GM12872 (cell line): ENCODE measurements around the gene DPP6.
A peak's percentile ranks its signal among the peaks of the same experiment; 100 is the strongest.

Source experiments
- CTCF ChIP-seq: IDR thresholded peaks from 3 replicates; pipeline ENCODE4 v1.5.1; 2011; ENCODE audit warnings: low read depth, mild to moderate bottlenecking, low read length, moderate library complexity; ENCODE audit not compliant: insufficient read depth

The DPP6 gene

DNA sequence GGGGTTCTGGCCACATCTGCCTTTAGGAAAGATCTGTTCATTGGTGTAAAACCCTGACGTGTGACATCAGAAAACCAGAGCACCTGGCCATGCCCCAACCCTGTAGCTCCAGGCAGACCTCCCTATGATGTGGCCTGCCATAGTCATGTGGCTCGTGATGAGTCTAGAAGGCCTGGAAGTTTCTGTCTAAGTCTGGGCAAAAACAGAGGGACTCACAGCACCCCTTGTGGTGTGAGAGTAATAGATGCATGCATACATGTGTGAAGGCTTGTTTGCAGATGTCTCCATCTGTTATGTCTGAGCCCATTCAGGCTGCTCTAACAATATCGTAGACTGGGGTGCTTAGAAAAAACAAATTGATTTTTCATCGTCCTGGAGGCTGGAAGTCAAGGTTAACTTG lies 641.5 kb downstream of the DPP6 start:
- TF ChIP-seq CTCF = no peak

DNA sequence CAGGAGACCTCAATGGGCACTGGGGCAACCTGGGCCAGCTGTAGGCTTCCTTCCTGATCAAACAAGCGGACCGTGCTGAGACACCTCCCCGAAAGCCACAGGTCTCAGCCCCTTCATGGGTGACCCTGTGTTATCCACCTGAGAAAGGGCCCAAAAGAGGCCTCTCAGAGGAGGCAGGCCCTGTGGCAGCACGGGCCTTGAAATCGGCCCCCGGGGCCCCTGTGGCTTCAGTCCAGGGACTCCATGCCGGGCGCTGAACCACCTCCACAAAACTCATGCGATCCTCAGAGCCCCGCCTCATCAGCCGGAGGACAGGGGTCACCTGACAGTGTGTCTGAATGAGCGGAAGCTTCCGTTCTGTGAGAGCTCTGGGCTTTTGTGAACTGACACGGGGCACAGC lies 643.6 kb downstream of the DPP6 start:
- no peak for TF ChIP-seq CTCF

DNA sequence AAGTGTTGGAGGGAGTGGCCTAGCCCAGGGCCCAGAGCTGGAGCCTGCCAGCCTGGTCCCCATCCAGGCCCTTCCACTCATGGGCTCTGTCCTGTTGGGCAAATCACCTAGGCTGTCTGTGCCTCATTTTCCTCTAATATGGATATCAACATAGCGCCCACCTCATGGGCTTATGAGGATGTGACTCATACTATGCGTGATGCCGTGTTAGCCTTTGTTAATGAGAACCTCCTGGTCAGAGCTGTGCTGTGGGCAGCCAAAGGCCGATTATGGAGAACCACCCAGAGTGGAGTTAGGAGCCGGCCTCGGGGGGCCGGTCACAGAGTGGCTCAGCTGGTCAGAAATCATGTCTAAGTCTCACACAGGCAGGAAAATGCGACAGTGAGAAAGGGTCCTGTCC lies 644.4 kb downstream of the DPP6 start:
- no peak for TF ChIP-seq CTCF

GRCh38 chr7:154698726-154699291 lies 646.6 kb downstream of the DPP6 start:
- TF ChIP-seq CTCF = peak; percentile 70

- no peak for TF ChIP-seq CTCF
These were observed 647.2 kb downstream of the DPP6 start for GRCh38 chr7:154699417-154699816.

GRCh38 chr7:154709840-154710520 lies 657.8 kb downstream of the DPP6 start:
- TF ChIP-seq CTCF = no peak

- no peak for TF ChIP-seq CTCF
These were observed 667.8 kb downstream of the DPP6 start for GRCh38 chr7:154720016-154720415.

GRCh38 chr7:154721086-154721485 lies 668.9 kb downstream of the DPP6 start:
- TF ChIP-seq CTCF = no peak
